ENCODE measurements around the gene ATP5IF1.

Gene ATP5IF1

DNA sequence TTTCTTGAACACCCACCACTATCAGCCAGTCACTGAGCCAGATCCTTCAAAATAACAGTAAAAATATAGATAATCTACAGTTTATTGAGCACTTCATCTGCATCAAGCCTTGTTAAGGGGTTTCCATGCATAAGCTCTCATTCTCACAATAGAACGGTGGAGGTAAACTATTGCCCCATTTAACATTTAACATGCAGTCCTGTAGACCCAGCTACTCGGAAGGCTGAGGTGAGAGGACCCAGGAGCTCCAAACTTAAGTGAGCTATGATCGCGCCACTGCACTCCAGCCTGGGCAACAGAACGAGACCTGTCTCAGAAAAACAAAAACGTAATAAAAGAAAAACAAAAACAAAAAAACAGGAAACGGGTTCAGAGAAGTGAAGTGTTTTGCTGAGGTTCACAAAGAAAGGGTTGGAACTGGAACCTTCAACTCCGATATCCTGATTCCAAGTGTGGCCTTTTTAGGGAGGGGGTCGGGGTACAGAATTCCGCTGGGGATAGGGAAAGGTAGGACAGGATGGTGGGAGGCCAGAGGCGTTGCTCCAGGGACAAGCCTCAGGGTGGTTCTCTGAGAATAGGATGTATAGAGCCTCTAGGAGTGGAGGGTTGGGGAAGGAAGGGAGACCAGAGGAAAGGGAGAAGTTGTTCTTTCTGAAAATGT, 11.8 kb downstream of the ATP5IF1 start:
- no peaks in the 10 kb centered on the region for H3K36me3 Mint-ChIP-seq
- H3K4me3 Mint-ChIP-seq, result peak overlapping the region; percentile 96 to 97
- peaks cover 35 to 48% of the 10 kb centered on the region in 2 donors for H3K4me1 Mint-ChIP-seq
- no peaks in the 10 kb centered on the region for H3K9me3 Mint-ChIP-seq
- H3K27ac Mint-ChIP-seq, result peak overlapping the region; percentile 99
- ATAC-seq (replicated peaks), result no peak
- H3K27me3 Mint-ChIP-seq, result no peaks in the 10 kb centered on the region
- DNase-seq, result no peak

GRCh38 chr1:28248273-28249012, 12.5 kb downstream of the ATP5IF1 start:
- Mint-ChIP-seq H3K9me3 (no peaks in the 10 kb centered on the region), H3K27ac (peak overlapping the region; percentile 99), H3K36me3 (no peaks in the 10 kb centered on the region), H3K4me1 (peaks cover 32 to 47% of the 10 kb centered on the region in 2 donors), H3K4me3 (peak overlapping the region; percentile 96 to 97), H3K27me3 (no peaks in the 10 kb centered on the region)
- ATAC-seq (replicated peaks) (peak; percentile 21 to 27), DNase-seq (peak; percentile 61)

GRCh38 chr1:28249013-28249865, 13.3 kb downstream of the ATP5IF1 start:
- no peaks in the 10 kb centered on the region for H3K27me3 Mint-ChIP-seq
- H3K4me3 Mint-ChIP-seq, result peak overlapping the region in 1 of 2 donors; percentile 96
- no peaks in the 10 kb centered on the region for H3K9me3 Mint-ChIP-seq
- H3K4me1 Mint-ChIP-seq, result peaks cover 27 to 39% of the 10 kb centered on the region in 2 donors
- DNase-seq (no peak), ATAC-seq (replicated peaks) (no peak)
- H3K36me3 Mint-ChIP-seq, result no peaks in the 10 kb centered on the region
- H3K27ac Mint-ChIP-seq, result no peak overlapping the region

GRCh38 chr1:28249866-28250295, 14.0 kb downstream of the ATP5IF1 start:
- Mint-ChIP-seq H3K4me1 (peaks cover 26 to 33% of the 10 kb centered on the region in 2 donors), H3K27me3 (no peaks in the 10 kb centered on the region), H3K9me3 (no peaks in the 10 kb centered on the region), H3K36me3 (no peaks in the 10 kb centered on the region), H3K27ac (no peak overlapping the region), H3K4me3 (no peak overlapping the region)
- DNase-seq, result no peak
- no peak for ATAC-seq (replicated peaks)

- Mint-ChIP-seq H3K4me3 (no peak overlapping the region), H3K9me3 (no peaks in the 10 kb centered on the region)
- ATAC-seq (replicated peaks), result no peak
These were observed 20.4 kb downstream of the ATP5IF1 start for GRCh38 chr1:28256197-28256827.

DNA sequence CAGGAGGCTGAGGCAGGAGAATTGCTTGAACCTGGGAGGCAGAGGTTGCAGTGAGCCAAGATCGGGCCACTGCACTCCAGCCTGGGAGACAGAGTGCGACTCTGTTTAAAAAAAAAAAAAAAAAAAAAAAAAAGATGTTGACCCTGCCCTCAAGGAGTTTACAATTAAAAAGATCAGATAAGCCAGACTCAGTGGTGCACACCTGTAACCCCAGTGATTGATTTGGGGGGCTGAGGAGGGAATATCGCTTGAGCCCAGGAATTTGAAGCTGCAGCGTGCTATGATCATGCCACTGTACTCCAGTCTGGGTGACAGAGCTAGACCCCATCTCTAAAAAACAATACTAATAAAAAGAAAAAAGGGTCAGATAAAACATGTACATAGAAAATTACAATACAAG, 21.8 kb downstream of the ATP5IF1 start:
- H3K27me3 Mint-ChIP-seq, result peaks cover 0 to 5% of the 10 kb centered on the region in 2 donors
- ATAC-seq (replicated peaks) (no peak), DNase-seq (no peak)
- H3K27ac Mint-ChIP-seq, result no peak overlapping the region
- no peaks in the 10 kb centered on the region for H3K36me3 Mint-ChIP-seq
- peaks cover 14 to 22% of the 10 kb centered on the region in 2 donors for H3K4me1 Mint-ChIP-seq
- no peaks in the 10 kb centered on the region for H3K9me3 Mint-ChIP-seq
- H3K4me3 Mint-ChIP-seq, result no peak overlapping the region

More at GRCh38 chr1:28256197-28256827, 20.4 kb downstream of the ATP5IF1 start:
- no peak for DNase-seq
- H3K36me3 Mint-ChIP-seq, result no peaks in the 10 kb centered on the region
- H3K27me3 Mint-ChIP-seq, result peaks cover 0 to 5% of the 10 kb centered on the region in 2 donors
- H3K27ac Mint-ChIP-seq, result no peak overlapping the region
- H3K4me1 Mint-ChIP-seq, result peaks cover 12 to 20% of the 10 kb centered on the region in 2 donors

DNA sequence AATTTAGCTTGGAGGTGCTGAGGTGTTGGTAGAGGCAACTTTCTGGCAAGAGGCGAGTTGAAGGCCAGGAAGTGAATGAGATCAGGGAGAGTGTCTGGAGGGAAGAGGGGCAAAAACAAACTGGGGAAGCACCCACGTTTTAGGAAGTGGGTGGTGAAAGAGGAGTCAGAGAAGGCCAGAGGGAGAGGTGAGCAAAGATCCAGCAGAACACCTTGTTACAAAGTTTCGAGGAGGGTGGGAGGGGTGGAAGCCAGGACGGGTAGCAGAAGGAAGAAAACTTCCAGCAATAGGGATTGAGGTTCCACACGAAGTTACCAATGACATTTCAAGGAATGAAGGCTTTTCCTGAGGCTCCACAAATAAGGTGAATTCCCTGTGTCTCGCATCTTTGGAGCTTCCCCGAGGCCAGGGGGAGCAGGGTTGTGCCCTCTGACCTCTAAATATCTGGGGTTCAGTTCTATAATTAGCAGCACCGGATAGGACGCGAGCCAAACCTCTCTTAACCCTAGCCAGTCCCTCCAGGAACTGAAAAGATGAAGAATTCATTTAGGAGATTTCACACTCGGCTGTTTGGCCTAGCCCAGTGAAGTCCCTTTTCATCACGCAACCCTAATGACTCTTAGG, 22.8 kb downstream of the ATP5IF1 start:
- no peaks in the 10 kb centered on the region for H3K9me3 Mint-ChIP-seq
- peak overlapping the region; percentile 82 to 92 for H3K4me3 Mint-ChIP-seq
- peaks cover 17 to 22% of the 10 kb centered on the region in 2 donors for H3K4me1 Mint-ChIP-seq
- no peak for DNase-seq
- H3K27ac Mint-ChIP-seq, result peak overlapping the region; percentile 32
- H3K27me3 Mint-ChIP-seq, result peaks cover 0 to 5% of the 10 kb centered on the region in 2 donors
- no peaks in the 10 kb centered on the region for H3K36me3 Mint-ChIP-seq
- no peak for ATAC-seq (replicated peaks)

DNA sequence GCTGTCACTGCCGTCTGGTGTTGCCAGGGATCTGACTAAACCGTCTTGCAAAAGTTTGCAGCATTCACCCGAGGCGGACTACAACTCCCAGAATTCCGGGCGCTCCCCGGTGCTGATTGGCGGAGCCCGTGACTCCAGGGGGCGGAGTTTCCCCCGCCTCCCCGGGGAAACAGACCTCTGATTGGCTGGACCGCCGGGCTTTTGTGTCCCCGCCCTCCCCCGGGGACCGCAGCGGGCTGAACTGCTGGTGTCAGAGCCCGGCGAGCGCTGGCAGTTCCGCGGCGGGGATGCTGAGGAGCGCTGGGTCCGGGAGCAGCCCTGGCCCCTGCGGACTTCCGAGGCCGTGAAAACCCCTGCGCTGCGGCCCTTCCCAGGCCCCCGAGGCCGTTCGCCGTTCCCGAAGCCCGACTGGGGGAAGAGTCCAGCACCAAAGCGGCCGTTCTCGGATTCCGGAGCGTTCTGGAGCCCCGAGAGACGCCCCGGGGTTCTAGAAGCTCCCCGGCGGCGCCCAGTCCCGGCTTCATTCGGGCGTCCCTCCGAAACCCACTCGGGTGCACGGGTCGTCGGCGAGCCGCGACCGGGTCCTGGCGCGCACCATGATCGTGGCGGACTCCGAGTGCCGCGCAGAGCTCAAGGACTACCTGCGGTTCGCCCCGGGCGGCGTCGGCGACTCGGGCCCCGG, 23.5 kb downstream of the ATP5IF1 start, which contains the start of gene SESN2:
SESN2 (plus strand) TSS at position 267 of the 682 bp plus-strand sequence; CDS start at position 597, 330 bp downstream.
- Mint-ChIP-seq H3K27me3 (peaks cover 0 to 5% of the 10 kb centered on the region in 2 donors), H3K9me3 (no peaks in the 10 kb centered on the region), H3K4me1 (peaks cover 17 to 22% of the 10 kb centered on the region in 2 donors), H3K4me3 (peak within 1 kb of the TSS; percentile 82 to 92), H3K27ac (peak within 1 kb of the TSS; percentile 84), H3K36me3 (no peaks in the 10 kb centered on the region)
- peak; percentile 99 for DNase-seq
- peak; percentile 94 to 98 for ATAC-seq (replicated peaks)

- Mint-ChIP-seq H3K9me3 (no peaks in the 10 kb centered on the region), H3K27me3 (peaks cover 0 to 5% of the 10 kb centered on the region in 2 donors), H3K36me3 (no peaks in the 10 kb centered on the region), H3K4me1 (peaks cover 17 to 22% of the 10 kb centered on the region in 2 donors), H3K4me3 (peak overlapping the region; percentile 82 to 92), H3K27ac (peak overlapping the region; percentile 84)
- ATAC-seq (replicated peaks) (no peak), DNase-seq (no peak)
These were observed 24.2 kb downstream of the ATP5IF1 start for GRCh38 chr1:28259934-28260802.

DNA sequence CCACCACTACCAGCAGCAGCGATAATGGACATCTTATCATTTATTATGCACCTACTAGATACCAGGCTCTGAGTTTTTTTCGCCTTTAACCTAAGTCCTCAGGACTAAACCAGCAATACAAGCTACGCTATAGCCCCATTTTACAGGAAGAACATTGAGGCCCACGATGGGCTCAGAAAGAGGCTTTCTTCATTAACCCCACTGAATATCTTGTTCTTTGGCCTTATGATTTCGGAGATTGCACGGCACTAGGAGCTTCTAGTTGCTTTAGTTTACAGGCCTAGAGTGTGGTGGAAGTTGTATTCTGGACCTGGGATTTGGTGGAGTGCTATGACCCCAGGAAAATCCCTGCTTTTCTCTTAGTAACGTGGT, 24.9 kb downstream of the ATP5IF1 start:
- Mint-ChIP-seq H3K9me3 (no peaks in the 10 kb centered on the region), H3K4me1 (peaks cover 20 to 22% of the 10 kb centered on the region in 2 donors), H3K27me3 (peaks cover 0 to 5% of the 10 kb centered on the region in 2 donors), H3K4me3 (peak overlapping the region; percentile 68 to 92), H3K27ac (peak overlapping the region; percentile 20), H3K36me3 (no peaks in the 10 kb centered on the region)
- no peak for ATAC-seq (replicated peaks)
- no peak for DNase-seq

GRCh38 chr1:28264897-28265296, 29.0 kb downstream of the ATP5IF1 start:
- H3K4me3 Mint-ChIP-seq, result no peak overlapping the region
- DNase-seq (no peak), ATAC-seq (replicated peaks) (no peak)
- H3K27ac Mint-ChIP-seq, result no peak overlapping the region
- H3K36me3 Mint-ChIP-seq, result peaks cover 0 to 2% of the 10 kb centered on the region in 2 donors
- H3K4me1 Mint-ChIP-seq, result peaks cover 15% of the 10 kb centered on the region in 2 donors
- H3K9me3 Mint-ChIP-seq, result no peaks in the 10 kb centered on the region
- H3K27me3 Mint-ChIP-seq, result no peaks in the 10 kb centered on the region

- Mint-ChIP-seq H3K27ac (no peak overlapping the region), H3K27me3 (no peaks in the 10 kb centered on the region), H3K4me3 (no peak overlapping the region), H3K4me1 (peaks cover 14 to 15% of the 10 kb centered on the region in 2 donors), H3K36me3 (peaks cover 0 to 2% of the 10 kb centered on the region in 2 donors), H3K9me3 (no peaks in the 10 kb centered on the region)
- DNase-seq (no peak), ATAC-seq (replicated peaks) (no peak)
These were observed 29.7 kb downstream of the ATP5IF1 start for GRCh38 chr1:28265577-28265976.

Measured in stimulated activated naive B cell treated with anti-CD40 and anti-IgM and Interleukin-4, amounts not matched to agents 10 μg/mL and 1 μg/mL and 100 μg/mL, for 72 hours (primary cell).